DOHH2 (cell line): Measurements from ENCODE around the gene GRID2.

ENCODE experiments used
- H3F3A ChIP-seq: fragments of 200-600 bp; sonication (generic), shearing (Covaris generic); 2 replicates; pipeline ENCODE4 v1.6.0; 2016; ENCODE audit warnings: antibody characterized with exemption, mild to moderate bottlenecking; ENCODE audit not compliant: control insufficient read depth, insufficient read depth
- H3K27ac ChIP-seq: fragments of 200-600 bp; sonication (generic); 2 replicates; pipeline ENCODE4 v1.5.1; 2014; ENCODE audit warnings: low read depth, mild to moderate bottlenecking, low read length, moderate library complexity
- H3K27me3 ChIP-seq: fragments of 200-600 bp; sonication (generic); 2 replicates; pipeline ENCODE4 v1.6.1; 2014; ENCODE audit warnings: mild to moderate bottlenecking, low read length, mixed read lengths; ENCODE audit not compliant: control insufficient read depth
- H3K36me3 ChIP-seq: fragments of 200-600 bp; sonication (generic); 2 replicates; pipeline ENCODE4 v1.6.1; 2014; ENCODE audit warnings: mild to moderate bottlenecking, low read length, moderate library complexity, mixed read lengths; ENCODE audit not compliant: control insufficient read depth
- H3K4me1 ChIP-seq: fragments of 200-600 bp; sonication (generic); 2 replicates; pipeline ENCODE4 v1.6.1; 2014; ENCODE audit warnings: mild to moderate bottlenecking, low read length, mixed read lengths; ENCODE audit not compliant: control insufficient read depth
- H3K4me2 ChIP-seq: fragments of 200-600 bp; sonication (generic); 2 replicates; pipeline ENCODE4 v1.6.0; 2014; ENCODE audit warnings: mild to moderate bottlenecking, low read length, moderate library complexity
- H3K4me3 ChIP-seq: fragments of 200-600 bp; sonication (generic); 2 replicates; pipeline ENCODE4 v1.5.1; 2014; ENCODE audit warnings: mild to moderate bottlenecking, low read length, mixed read lengths
- H3K79me2 ChIP-seq: fragments of 200-600 bp; sonication (generic); 2 replicates; pipeline ENCODE4 v1.6.1; 2014; ENCODE audit warnings: mild to moderate bottlenecking, low read length, mixed read lengths; ENCODE audit not compliant: control insufficient read depth
- H3K9me2 ChIP-seq: fragments of 200-600 bp; sonication (generic); replicated peaks from 2 replicates; pipeline ENCODE4 v1.6.1; 2014; ENCODE audit warnings: mild to moderate bottlenecking, low read length, mixed read lengths; ENCODE audit not compliant: control insufficient read depth
- H3K9me3 ChIP-seq: fragments of 200-600 bp; sonication (generic); 2 replicates; pipeline ENCODE4 v1.6.1; 2014; ENCODE audit warnings: antibody characterized with exemption, low read length, mixed read lengths; ENCODE audit not compliant: control insufficient read depth, insufficient read depth
- H4K20me1 ChIP-seq: fragments of 200-600 bp; sonication (generic); 2 replicates; pipeline ENCODE4 v1.6.0; 2014; ENCODE audit warnings: low read depth, mild to moderate bottlenecking, antibody characterized with exemption, low read length, moderate library complexity; ENCODE audit not compliant: control insufficient read depth, insufficient read depth
- CTCF ChIP-seq: fragments of 200-600 bp; sonication (generic); IDR thresholded peaks from one replicate; pipeline ENCODE4 v1.5.1; 2014; ENCODE audit warnings: antibody characterized with exemption, mild to moderate bottlenecking, low read depth, low read length; ENCODE audit not compliant: poor library complexity, severe bottlenecking
- EZH2phosphoT487 ChIP-seq: fragments of 200-600 bp; sonication (generic); IDR thresholded peaks from 2 replicates; pipeline ENCODE4 v1.6.1; 2017; ENCODE audit warnings: borderline replicate concordance, mild to moderate bottlenecking, antibody characterized with exemption, low read length, moderate library complexity, mixed read lengths

Gene GRID2

GRCh38 chr4:93157986-93158385, 854.2 kb downstream of the GRID2 start:
- peaks cover 13% of the 10 kb centered on the region for H3K4me1 ChIP-seq
- no peak overlapping the region for H3K27ac ChIP-seq
- H3F3A ChIP-seq: no peaks in the 10 kb centered on the region
- H3K27me3 ChIP-seq: no peaks in the 10 kb centered on the region
- H3K4me3 ChIP-seq: no peak overlapping the region
- no peaks in the 10 kb centered on the region for H4K20me1 ChIP-seq
- H3K36me3 ChIP-seq: no peaks in the 10 kb centered on the region
- no peaks in the 10 kb centered on the region for H3K9me3 ChIP-seq
- TF ChIP-seq EZH2phosphoT487: no peak
- peak; percentile 29 for TF ChIP-seq CTCF
- no peaks in the 10 kb centered on the region for H3K79me2 ChIP-seq
- no peaks in the 10 kb centered on the region for H3K9me2 ChIP-seq
- H3K4me2 ChIP-seq: 0 out of 2 replicates have a peak overlapping the region, but pooled peaks have one; percentile 4

- H4K20me1 ChIP-seq: no peaks in the 10 kb centered on the region
- H3K79me2 ChIP-seq: no peaks in the 10 kb centered on the region
- no peaks in the 10 kb centered on the region for H3K9me2 ChIP-seq
- H3K9me3 ChIP-seq: no peaks in the 10 kb centered on the region
- H3K4me2 ChIP-seq: no peak overlapping the region
- H3K27ac ChIP-seq: no peak overlapping the region
- TF ChIP-seq EZH2phosphoT487: no peak
- TF ChIP-seq CTCF: no peak
- no peaks in the 10 kb centered on the region for H3K4me1 ChIP-seq
- H3F3A ChIP-seq: no peaks in the 10 kb centered on the region
- no peaks in the 10 kb centered on the region for H3K36me3 ChIP-seq
- no peaks in the 10 kb centered on the region for H3K27me3 ChIP-seq
- H3K4me3 ChIP-seq: no peak overlapping the region
Observed at GRCh38 chr4:93168053-93168452, 864.3 kb downstream of the GRID2 start.

GRCh38 chr4:93169966-93170365, 866.2 kb downstream of the GRID2 start:
- no peak overlapping the region for H3K4me2 ChIP-seq
- no peaks in the 10 kb centered on the region for H4K20me1 ChIP-seq
- no peaks in the 10 kb centered on the region for H3K9me2 ChIP-seq
- H3K9me3 ChIP-seq: no peaks in the 10 kb centered on the region
- H3K36me3 ChIP-seq: no peaks in the 10 kb centered on the region
- no peaks in the 10 kb centered on the region for H3K79me2 ChIP-seq
- no peaks in the 10 kb centered on the region for H3K27me3 ChIP-seq
- no peaks in the 10 kb centered on the region for H3F3A ChIP-seq
- H3K27ac ChIP-seq: no peak overlapping the region
- no peaks in the 10 kb centered on the region for H3K4me1 ChIP-seq
- H3K4me3 ChIP-seq: no peak overlapping the region
- TF ChIP-seq EZH2phosphoT487: no peak
- TF ChIP-seq CTCF: no peak

GRCh38 chr4:93174598-93174997, 870.8 kb downstream of the GRID2 start:
- TF ChIP-seq EZH2phosphoT487 (no peak), CTCF (no peak)
- no peak overlapping the region for H3K27ac ChIP-seq

More at GRCh38 chr4:93174598-93174997, 870.8 kb downstream of the GRID2 start:
- Histone ChIP-seq H3K79me2 (no peaks in the 10 kb centered on the region), H4K20me1 (no peaks in the 10 kb centered on the region), H3K9me3 (no peaks in the 10 kb centered on the region), H3K27me3 (no peaks in the 10 kb centered on the region), H3F3A (no peaks in the 10 kb centered on the region), H3K4me3 (no peak overlapping the region), H3K9me2 (no peaks in the 10 kb centered on the region), H3K4me1 (no peaks in the 10 kb centered on the region), H3K36me3 (no peaks in the 10 kb centered on the region), H3K4me2 (no peak overlapping the region)
